Mammary epithelial cell (primary cell): ENCODE measurements around the gene DUSP2.

Source experiments
- CTCF ChIP-seq, 2 donors: IDR thresholded peaks in 1 of 2; conservative IDR thresholded peaks in 1 of 2; 2 replicates each; pipeline ENCODE4 v1.5.1; 2011 to 2012; ENCODE audit warnings: inconsistent platforms in 2 of 2, low read length in 2 of 2, mild to moderate bottlenecking in 2 of 2, control low read depth in 1 of 2, low read depth in 1 of 2; ENCODE audit not compliant: insufficient read depth in 1 of 2; ENCODE audit errors: extremely low read depth in 1 of 2
- EZH2 ChIP-seq: IDR thresholded peaks from 2 replicates; pipeline ENCODE4 v1.6.1; 2012; ENCODE audit warnings: low read length, inconsistent platforms, borderline replicate concordance

GRCh38 chr2:96139181-96139758 is 6.0 kb downstream of the DUSP2 start:
- TF ChIP-seq CTCF (conservative IDR thresholded peaks at IDR 0.05 in 1 of 2, IDR thresholded peaks at IDR 0.05 in 1 of 2; ENCODE audit: extremely low read depth in 1 of 2, insufficient read depth in 1 of 2, low read depth in 1 of 2, low read length in 2 of 2) = no peak
- TF ChIP-seq EZH2 = no peak
